ENCODE data around the gene C1GALT1.

Gene C1GALT1

GRCh38 chr7:7210475-7211237, 28.3 kb downstream of the C1GALT1 start:
- Histone ChIP-seq H3K27ac (replicated peaks) (no peak overlapping the region), H3K4me3 (replicated peaks; ENCODE audit: insufficient read depth, low read length) (no peak overlapping the region), H3K27me3 (ENCODE audit: insufficient read depth, poor library complexity, severe bottlenecking) (no peaks in the 10 kb centered on the region)
- DNase-seq (ENCODE audit: low read depth in 1 of 2, low spot score in 1 of 2), result no peak
- no peak for TF ChIP-seq GABPA (IDR thresholded peaks at IDR 0.05; ENCODE audit: low read depth)
- TF ChIP-seq CTCF (IDR thresholded peaks at IDR 0.05; ENCODE audit: insufficient read depth, low read length), result no peak
- TF ChIP-seq REST (IDR thresholded peaks at IDR 0.05; ENCODE audit: insufficient replicate concordance, low read depth), result no peak
- no peak for TF ChIP-seq SPI1 (IDR thresholded peaks at IDR 0.05; ENCODE audit: borderline replicate concordance, low read depth)
- no peak for TF ChIP-seq POLR2AphosphoS5 (IDR thresholded peaks at IDR 0.05; ENCODE audit: low read depth)

- Histone ChIP-seq H3K27ac (replicated peaks) (no peak overlapping the region), H3K4me3 (replicated peaks; ENCODE audit: insufficient read depth, low read length) (no peak overlapping the region), H3K27me3 (ENCODE audit: insufficient read depth, poor library complexity, severe bottlenecking) (no peaks in the 10 kb centered on the region)
- TF ChIP-seq REST (IDR thresholded peaks at IDR 0.05; ENCODE audit: insufficient replicate concordance, low read depth), result no peak
- no peak for TF ChIP-seq GABPA (IDR thresholded peaks at IDR 0.05; ENCODE audit: low read depth)
- no peak for TF ChIP-seq CTCF (IDR thresholded peaks at IDR 0.05; ENCODE audit: insufficient read depth, low read length)
- TF ChIP-seq POLR2AphosphoS5 (IDR thresholded peaks at IDR 0.05; ENCODE audit: low read depth), result no peak
- TF ChIP-seq SPI1 (IDR thresholded peaks at IDR 0.05; ENCODE audit: borderline replicate concordance, low read depth), result no peak
- no peak for DNase-seq (ENCODE audit: low read depth in 1 of 2, low spot score in 1 of 2)
These were observed 30.3 kb downstream of the C1GALT1 start for GRCh38 chr7:7212612-7213011.

DNA sequence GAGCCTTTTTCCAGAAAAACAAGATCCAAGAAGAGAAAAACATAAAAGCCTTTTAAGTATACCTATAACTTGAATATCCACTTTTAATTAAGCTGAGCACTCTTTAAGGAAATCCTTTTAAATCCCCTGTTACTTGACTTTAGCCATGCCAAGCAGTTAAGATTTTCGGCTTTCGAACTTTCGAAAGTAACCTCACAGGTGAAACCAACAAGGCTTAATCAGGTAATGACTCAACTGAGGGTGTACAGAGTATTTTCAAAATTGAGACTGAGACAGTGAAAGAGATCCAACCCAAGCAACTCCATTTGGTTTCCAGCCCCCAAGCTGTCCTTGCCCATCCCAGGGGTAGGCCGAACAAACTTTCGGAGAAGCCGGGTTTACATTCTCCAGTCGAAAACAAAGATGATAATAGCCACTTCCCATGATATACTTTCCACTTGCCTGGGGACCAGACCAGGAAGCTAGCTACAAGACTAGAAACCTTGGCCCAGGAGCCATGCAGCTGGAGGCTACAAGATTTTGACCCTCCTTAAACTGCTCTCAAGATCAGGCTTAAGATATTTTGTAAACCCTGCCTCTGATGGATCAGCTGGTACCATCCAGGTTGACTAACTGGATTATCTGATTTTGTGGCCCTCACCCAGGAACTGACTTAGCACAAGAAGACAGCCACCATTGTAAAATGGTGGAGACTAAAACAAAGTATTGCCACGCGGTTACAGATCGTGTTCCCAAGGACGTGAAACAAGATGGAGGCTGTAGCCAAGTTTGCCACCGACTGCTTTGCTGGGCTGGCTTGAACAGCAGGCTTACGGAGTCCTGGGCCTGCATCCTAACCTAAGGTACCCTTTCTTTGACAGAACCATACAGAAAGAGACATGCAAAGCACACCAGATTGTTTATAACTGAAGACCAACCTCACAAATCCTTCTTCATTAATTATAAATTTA, 32.3 kb downstream of the C1GALT1 start:
- TF ChIP-seq SPI1 (IDR thresholded peaks at IDR 0.05; ENCODE audit: borderline replicate concordance, low read depth) (no peak), CTCF (IDR thresholded peaks at IDR 0.05; ENCODE audit: insufficient read depth, low read length) (no peak), GABPA (IDR thresholded peaks at IDR 0.05; ENCODE audit: low read depth) (no peak), POLR2AphosphoS5 (IDR thresholded peaks at IDR 0.05; ENCODE audit: low read depth) (no peak), REST (IDR thresholded peaks at IDR 0.05; ENCODE audit: insufficient replicate concordance, low read depth) (no peak)
- no peaks in the 10 kb centered on the region for H3K27me3 ChIP-seq (ENCODE audit: insufficient read depth, poor library complexity, severe bottlenecking)
- DNase-seq (ENCODE audit: low read depth in 1 of 2, low spot score in 1 of 2), result no peak
- H3K4me3 ChIP-seq (replicated peaks; ENCODE audit: insufficient read depth, low read length), result no peak overlapping the region
- H3K27ac ChIP-seq (replicated peaks), result no peak overlapping the region
